KOPT-K1 (cell line): ENCODE measurements around the gene BRD7.

ENCODE experiments used
- H3K27ac ChIP-seq: fragments of 200-600 bp; sonication (generic); 2 replicates; pipeline ENCODE4 v1.5.1; 2016; ENCODE audit warnings: antibody characterized with exemption, mild to moderate bottlenecking, low read depth, low read length; ENCODE audit not compliant: poor library complexity, severe bottlenecking
- H3K36me3 ChIP-seq: fragments of 200-600 bp; sonication (generic); 2 replicates; pipeline ENCODE4 v1.5.1; 2017; ENCODE audit warnings: antibody characterized with exemption, mild to moderate bottlenecking, low read length, moderate library complexity; ENCODE audit not compliant: insufficient read depth
- H3K9me3 ChIP-seq: fragments of 200-600 bp; sonication (generic); 2 replicates; pipeline ENCODE4 v1.5.1; 2017; ENCODE audit warnings: antibody characterized with exemption, low read length, mild to moderate bottlenecking; ENCODE audit not compliant: insufficient read depth, poor library complexity, severe bottlenecking

Gene BRD7

DNA sequence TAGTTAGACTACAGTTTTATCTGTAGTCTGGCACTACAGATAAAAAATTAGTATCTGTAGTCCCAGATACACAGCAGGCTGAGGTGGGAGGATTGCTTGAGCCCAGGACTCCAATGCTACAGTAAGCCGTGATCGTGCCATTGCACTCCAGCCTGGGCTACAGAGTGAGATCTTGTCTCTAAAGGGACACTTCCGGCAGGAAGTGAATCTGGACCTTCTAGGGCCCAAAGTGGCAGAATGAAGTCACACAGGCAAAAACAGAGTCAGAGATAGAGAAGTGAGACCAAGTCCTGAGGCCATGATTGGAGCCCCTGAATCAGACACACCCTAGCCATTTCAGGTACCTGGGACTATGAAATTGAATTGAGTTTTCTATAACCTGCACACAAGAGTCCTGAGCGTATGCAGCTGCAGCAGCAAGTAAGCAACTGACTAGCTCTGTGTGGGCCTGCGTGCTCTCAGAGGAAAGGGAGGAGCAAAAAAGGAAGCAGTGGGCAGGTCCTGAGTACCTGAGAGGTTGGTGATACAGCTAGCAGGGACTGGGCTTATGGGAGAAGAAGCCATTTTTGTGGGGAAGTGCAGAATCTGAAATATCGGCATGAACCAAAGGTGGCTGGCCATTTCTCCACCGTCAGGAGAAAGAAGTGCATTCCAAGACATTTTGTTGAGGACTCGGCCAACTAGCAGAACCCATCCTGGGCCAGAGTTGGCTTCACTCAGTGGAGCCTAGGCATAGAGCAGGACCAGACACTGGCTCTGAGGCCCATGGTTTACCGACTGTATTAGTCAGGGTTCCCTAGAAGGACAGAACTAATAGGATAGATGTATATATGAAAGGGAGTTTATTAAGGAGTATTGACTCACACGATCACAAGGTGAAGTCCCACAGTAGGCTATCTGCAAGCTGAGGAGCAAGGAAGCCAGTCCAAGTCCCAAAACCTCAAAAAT is 27.2 kb upstream of the BRD7 start:
- Histone ChIP-seq H3K36me3 (no peaks in the 10 kb centered on the region), H3K27ac (no peak overlapping the region), H3K9me3 (no peaks in the 10 kb centered on the region)

DNA sequence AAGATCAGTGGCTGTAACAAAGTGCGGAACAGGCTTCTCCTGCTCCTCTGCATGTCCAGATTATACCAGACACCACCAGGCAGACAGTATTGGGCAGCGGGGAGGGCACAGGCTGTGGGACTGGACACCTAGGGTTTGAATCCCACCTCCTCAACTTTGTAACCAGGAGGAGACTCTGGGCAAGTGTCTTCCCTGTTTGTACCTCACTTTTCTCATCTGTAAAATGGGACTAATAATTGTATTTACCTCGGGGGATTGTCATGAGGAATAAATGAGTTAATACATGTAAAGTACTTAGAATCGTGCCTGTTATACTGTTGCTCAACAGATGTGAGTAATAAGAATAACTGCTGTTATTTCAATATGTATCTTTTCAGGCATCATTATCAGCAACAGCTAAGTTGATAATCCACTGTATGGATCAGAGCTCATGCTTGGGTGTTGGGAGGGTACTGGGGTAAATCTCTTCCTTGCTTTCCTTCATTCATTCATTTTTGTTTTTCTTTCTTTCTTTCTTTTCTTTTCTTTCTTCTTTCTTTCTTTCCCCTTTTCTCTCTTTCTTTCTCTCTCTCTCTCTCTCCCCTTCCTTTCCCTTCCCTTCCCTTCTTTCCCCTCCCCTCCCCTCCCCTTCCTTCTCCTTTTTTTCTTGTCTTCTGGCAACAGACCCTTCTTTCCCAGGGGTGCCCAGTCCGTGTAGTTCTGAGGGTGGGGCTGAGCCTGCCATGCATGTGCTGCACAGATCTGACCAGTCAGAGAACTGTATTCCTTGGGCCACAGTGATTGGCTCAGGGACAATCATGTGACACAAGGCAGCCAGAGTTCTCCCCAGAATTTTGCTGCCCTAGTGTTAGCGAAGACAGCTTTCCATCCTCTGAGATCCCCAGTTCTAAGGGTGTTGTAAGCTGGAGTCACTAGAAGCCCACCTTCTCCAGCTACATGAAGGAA is 25.3 kb upstream of the BRD7 start:
- Histone ChIP-seq H3K36me3 (no peaks in the 10 kb centered on the region), H3K9me3 (no peaks in the 10 kb centered on the region), H3K27ac (no peak overlapping the region)

DNA sequence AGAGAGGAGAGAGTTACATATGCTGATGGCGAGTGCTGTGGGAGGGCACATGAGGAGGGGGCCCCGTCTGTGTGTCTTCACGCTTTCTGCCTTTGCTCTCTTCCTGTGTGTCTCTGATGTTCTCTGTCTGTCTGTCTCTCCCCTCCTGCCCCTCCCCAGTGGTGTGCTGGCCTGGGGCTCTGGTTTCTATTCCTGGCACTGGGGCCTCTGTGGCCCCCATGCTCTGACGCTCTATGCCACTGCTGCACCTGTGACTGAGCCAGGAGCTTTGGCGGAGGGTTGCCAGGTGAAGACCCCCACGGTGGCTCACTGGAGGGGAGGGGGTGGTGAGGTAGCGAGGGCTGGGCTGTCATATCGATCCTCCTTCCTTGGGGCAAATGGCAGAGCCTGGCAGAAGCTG is 24.6 kb upstream of the BRD7 start:
- no peak overlapping the region for H3K27ac ChIP-seq
- no peaks in the 10 kb centered on the region for H3K9me3 ChIP-seq
- no peaks in the 10 kb centered on the region for H3K36me3 ChIP-seq

DNA sequence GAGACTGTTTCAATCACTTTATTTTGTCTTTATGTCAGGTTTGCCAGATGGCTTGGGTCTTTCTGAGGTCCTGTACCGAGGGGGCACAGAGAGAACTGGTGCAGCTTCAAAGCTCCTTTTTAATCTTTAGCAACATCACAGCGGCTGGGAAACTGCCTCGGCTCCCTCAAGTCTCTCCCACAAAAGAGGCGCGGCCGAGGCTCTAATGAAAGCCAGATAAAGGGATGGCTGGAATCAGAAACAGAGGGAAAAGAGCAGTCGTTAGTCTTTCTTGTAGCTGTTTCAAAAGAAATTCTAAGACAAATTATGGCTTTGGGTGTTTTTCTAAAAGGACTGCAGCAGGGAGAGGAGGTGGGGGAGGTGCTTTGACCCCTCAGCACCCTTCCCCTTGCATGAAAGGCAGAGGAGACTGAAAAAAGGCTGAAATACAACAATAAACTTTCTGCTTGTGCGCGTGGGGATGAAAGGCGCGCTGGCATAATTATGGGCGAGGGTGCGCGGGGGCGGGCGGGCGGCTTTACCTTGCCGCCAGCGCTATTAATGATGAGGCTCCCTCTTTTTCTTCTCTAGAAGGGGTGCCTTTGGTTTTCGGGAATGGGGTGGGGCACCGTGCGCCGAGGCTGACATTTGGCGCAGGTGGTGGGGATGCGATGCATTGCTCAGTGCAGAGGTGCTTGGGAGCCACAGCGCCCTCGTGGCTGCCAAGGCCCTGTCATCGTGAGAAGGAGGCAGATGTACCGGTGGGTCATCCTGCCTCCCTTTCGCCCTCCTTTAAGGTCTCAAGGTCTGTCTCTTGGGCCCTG is 22.3 kb upstream of the BRD7 start:
- Histone ChIP-seq H3K36me3 (no peaks in the 10 kb centered on the region), H3K27ac (no peak overlapping the region), H3K9me3 (no peaks in the 10 kb centered on the region)

DNA sequence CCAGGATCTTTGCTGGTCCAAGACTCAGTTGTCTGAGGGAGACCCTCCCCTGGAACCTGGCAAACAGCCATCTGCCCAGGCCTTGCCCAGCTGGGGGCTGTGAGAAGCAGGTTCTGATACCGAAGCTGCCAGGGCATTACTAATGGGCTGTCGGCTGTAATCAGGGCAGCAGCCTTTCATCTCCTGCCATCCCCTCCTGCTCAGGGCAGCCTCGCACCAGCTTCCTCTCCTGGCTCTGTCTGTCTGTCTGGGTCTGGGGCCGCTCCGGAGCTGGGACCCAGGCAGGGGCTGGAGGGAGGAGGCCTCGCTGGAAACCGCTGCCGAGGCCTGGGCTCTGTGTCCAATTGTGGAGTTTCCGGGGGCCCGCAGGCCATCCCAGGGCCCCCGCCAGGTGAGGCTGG is 21.6 kb upstream of the BRD7 start:
- H3K9me3 ChIP-seq, result no peaks in the 10 kb centered on the region
- no peak overlapping the region for H3K27ac ChIP-seq
- H3K36me3 ChIP-seq, result no peaks in the 10 kb centered on the region

DNA sequence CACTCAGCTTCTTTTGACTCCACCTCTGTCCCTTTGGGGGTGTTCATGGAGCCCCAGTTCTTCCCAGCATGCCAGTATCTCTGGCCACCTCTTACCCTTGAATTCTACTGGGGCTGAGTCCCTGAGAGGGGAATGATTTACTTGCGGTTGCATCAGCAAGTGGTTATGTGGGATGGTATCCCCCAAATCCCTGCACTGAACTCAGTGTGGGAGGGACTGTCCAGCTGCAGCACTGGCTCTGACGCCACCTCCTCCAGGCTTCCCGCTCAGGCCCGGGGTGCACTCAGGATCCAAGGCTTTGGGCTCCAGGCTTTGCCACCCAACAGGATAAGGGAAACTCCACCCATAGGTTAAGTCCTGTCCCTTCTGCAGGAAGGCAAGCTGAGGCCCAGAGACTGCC is 21.1 kb upstream of the BRD7 start:
- Histone ChIP-seq H3K9me3 (no peaks in the 10 kb centered on the region), H3K36me3 (no peaks in the 10 kb centered on the region), H3K27ac (no peak overlapping the region)

DNA sequence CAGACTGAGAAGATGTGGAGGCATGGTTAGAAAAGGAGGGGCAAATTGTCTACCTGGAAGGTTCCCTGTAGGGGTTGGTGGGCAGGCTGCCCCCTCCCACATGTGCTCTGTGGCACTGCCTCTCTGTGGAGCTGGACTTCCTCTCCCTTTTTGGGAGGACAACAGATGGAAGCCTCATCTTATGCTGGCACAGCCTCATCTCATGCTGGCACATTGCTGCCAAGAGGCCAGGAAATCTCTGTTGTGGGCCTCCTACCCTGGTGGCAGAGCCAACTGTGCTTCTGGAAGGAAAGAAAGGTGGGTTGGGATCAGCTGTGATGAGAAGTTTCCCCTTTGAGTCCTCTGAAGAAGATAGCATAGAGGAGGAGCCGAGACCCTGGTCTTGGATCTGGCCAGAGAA is 19.7 kb upstream of the BRD7 start:
- H3K36me3 ChIP-seq, result no peaks in the 10 kb centered on the region
- no peaks in the 10 kb centered on the region for H3K9me3 ChIP-seq
- no peak overlapping the region for H3K27ac ChIP-seq

DNA sequence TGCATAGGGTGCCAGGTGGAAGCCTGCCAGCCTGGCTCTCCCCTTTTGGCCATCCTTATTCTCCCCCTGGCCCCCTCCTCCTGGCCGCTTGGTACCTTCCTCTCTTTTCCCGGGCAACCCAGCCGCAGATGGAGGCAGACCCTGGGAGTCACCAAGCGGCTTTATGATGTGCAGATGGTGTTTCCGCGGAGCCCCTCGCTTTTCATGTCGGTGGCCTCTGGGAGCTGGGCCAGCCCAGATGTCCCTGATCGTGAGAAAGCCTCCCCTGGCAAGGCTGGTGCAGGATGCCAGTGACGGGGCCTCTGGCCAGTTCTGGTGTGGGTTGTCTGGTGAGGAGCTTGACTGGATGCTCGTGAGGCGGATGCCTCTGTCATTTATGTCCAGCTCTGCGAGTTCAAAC is 18.0 kb upstream of the BRD7 start:
- Histone ChIP-seq H3K9me3 (no peaks in the 10 kb centered on the region), H3K36me3 (no peaks in the 10 kb centered on the region), H3K27ac (no peak overlapping the region)

DNA sequence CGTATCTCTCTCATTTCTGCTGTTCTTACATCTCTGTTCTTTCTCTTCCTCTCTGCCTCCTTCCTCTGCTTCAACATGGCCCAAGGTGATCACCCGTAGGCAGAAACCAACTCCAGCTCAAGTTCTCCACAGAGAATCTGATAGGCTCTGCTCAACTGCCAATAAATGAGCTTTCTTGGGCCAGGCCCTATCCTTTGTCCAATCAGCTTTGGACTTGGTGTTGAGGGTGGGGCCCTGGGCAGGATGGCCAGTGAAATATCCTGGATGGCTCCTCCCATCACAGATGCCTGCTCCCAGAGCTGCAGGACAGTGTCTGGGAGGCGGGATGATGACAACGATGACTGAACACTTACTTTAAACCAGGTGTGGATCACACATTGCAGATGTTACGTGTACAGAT is 17.4 kb upstream of the BRD7 start:
- Histone ChIP-seq H3K36me3 (no peaks in the 10 kb centered on the region), H3K27ac (no peak overlapping the region), H3K9me3 (no peaks in the 10 kb centered on the region)

DNA sequence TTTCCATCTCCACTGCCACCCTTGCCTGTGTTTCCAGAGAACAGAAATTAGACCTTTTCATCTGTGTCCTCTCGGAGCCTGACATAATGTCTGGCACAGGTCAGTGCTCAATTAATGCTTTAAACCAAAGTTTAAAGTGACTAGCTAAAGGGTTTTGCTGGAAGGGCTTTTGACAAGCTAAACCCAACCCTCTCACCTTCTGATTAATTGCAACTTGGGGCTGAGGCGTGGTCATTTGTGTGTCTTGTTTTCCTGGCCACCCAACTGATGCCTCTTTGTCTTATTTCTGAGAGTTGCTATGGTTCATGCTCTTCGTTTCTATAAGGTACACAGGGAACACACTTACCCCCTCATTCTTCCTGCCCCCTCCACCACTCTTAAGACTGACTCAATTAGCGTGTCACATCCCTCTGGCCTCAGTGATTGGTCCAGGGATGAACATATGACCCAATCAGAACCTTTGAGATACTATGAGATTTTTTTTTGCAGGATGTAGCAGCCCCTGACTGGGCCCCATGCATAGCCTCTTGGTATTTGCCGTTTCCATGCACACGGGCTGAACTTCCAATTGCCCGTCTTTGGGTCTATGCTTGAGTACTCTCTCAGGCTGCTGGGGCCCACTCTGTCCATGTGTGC is 15.8 kb upstream of the BRD7 start:
- no peaks in the 10 kb centered on the region for H3K9me3 ChIP-seq
- H3K36me3 ChIP-seq, result no peaks in the 10 kb centered on the region
- no peak overlapping the region for H3K27ac ChIP-seq

DNA sequence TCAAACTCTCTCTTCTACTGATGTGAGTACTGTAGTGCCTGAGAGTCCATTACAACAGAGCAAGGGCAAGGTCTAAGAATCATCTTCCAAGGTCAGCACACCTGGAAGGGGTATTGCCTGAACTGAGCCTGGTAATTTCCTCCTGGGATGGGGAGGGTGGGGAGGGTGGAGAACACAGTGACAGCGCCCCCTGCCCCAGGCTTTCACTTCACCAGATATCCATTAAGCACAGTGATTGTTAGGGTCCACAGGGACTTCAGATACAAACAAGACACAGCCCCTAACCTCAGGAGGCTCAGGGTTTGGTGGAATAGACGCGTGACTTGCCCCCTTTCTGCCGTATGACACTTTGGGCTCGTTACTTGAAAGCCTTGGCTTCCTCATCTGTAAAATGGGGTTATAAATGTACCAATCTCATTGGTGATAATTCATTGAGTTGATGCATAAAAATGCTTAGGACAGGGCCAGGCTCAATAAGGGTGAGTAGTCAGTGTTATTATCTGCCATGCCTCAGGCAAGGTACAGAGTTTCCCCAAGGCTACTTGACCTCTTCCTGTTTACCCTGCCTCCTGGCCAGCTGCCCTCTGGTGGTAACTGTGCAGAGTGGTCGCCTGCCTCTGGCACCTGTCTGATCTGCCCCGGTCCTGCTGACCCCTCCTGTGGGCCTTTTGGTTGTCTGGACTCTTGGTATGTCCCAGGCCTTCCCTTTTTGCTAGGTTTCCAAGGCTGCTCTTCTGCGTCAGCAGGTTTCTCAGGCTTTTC is 13.1 kb upstream of the BRD7 start:
- Histone ChIP-seq H3K9me3 (no peaks in the 10 kb centered on the region), H3K36me3 (no peaks in the 10 kb centered on the region)

DNA sequence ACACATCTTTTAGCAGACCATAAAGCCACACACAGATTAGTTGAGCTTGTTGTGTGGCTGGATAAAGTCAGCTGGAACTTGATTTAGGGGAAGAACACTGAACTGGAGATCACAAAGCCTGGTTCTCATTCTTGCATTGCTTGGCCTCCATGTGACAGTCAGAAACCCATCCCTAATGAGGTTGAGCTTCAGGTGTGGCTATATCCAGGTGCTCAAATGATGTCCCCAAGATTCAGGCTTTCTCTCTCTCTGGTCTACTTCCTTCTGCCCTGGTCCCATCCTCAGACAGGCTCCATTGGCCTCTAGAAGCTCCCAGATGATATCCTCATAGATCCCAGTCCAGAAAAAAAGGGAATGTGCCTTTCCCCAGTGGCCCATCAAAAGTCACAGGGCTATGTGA is 9.6 kb upstream of the BRD7 start:
- Histone ChIP-seq H3K27ac (no peak overlapping the region), H3K9me3 (no peaks in the 10 kb centered on the region), H3K36me3 (no peaks in the 10 kb centered on the region)

More for the DNA sequence above, 13.1 kb upstream of the BRD7 start:
- no peak overlapping the region for H3K27ac ChIP-seq

DNA sequence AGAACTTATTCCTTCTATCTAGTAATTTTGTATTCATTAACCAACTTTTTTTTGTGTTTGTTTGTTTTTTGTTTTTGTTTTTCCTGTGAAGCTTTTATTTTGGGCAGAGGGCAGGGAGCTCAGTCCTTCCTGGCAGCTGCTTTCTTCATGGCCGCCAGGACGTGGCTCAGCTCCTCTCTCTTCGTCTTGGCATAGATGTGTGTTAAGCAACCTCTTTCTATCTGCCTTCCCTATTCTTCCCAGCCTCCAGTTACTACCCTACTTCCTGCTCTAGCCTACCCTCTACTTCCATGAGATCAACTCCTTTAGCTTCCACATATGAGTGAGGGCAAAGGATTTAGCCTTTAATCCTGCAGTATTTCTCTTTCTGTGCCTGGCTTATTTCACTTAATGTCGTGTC is 8.2 kb upstream of the BRD7 start:
- Histone ChIP-seq H3K36me3 (no peaks in the 10 kb centered on the region), H3K9me3 (no peaks in the 10 kb centered on the region), H3K27ac (no peak overlapping the region)

DNA sequence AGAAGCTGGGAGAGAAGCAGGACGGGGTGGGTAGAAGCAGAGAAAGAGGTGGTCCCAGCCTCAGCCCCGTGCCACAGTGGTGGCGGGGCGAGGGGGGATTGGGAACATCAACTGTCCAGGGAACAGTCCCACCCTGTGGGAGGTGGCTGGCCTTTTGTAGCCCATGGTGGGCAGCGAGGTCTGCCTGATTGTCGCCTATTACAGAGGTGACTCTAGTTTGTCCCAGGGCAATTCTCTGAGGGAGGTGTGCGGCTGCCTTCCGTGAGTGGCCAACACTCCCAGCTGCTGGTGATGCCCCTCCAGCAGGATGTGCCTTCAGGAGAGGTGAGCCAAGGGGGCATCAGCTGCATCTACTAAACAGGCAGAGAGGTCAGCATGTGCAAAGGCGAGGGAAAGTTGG is 5.0 kb upstream of the BRD7 start:
- no peaks in the 10 kb centered on the region for H3K36me3 ChIP-seq
- H3K9me3 ChIP-seq, result no peaks in the 10 kb centered on the region
- no peak overlapping the region for H3K27ac ChIP-seq
